Stimulated activated CD8-positive, alpha-beta memory T cell treated with anti-CD3 and anti-CD28 coated beads, Interleukin-4, amount 100 ng/mL, for 24 hours (primary cell): ENCODE results near the gene CCNA1.

Experiments
- DNase-seq: peaks from one replicate; pipeline ENCODE4 v3.0.0-alpha.2; 2020; ENCODE audit warnings: low read depth

CCNA1 gene

GRCh38 chr13:36454121-36454520 lies 21.8 kb downstream of the CCNA1 start:
- DNase-seq: no peak

DNA sequence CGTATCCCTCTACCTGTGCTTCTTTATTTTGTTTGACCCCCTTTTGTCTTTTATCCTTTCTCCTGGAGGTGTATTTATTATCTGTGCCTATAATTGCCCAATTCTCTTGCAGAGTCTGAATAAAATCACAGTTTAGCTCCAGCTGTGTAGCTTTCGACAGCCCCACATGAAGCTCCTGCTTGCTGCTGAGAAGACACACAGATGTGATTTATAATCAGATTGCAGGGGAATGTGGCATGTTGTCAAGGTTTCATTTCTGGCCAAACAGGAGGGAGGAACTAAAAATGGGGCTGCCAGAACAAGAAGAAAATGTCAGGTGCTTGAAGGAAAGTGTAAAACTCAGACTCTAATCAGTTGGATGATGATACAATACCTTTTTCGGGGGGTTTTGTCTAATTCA lies 22.7 kb downstream of the CCNA1 start:
- no peak for DNase-seq

DNA sequence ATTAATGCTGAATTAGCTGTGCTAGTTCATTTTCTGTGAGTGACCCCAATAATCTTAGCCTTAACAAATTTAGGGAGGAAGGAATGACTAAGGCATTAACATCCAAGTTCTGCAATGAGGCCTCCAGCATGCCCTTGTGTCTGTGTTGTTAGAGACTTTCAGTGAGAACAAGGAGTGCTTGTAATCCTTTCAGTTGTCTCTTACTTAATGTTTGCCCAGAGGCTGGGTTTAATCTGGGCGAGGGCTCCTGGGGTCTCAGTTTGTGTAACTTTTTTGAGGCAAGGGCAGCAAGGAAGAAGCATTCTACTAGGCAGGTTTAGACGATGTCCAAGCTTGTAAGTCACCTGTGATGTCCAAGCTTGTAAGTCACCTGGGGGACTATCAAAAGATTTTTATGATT lies 24.3 kb downstream of the CCNA1 start:
- no peak for DNase-seq

- DNase-seq: no peak
Observed at GRCh38 chr13:36461506-36461905, 29.2 kb downstream of the CCNA1 start.

DNA sequence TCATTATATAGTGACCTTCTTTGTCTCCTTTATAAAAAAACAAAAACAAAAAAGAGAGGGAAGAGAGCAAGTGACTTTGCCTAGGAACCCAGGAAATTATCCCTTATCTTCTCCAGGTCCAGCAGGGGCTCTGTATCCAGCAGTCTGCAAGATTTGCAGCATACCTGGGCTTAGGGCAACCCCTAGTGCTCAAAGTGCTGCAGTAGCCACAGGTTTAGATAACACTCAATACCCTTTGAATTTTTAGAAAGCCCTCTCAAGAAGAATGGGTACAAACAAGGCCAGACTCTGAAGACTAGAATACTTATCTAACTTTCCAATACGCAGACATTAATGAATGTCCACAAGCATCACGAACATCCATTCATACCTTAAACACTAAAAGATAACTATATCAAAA lies 43.2 kb downstream of the CCNA1 start:
- no peak for DNase-seq

DNA sequence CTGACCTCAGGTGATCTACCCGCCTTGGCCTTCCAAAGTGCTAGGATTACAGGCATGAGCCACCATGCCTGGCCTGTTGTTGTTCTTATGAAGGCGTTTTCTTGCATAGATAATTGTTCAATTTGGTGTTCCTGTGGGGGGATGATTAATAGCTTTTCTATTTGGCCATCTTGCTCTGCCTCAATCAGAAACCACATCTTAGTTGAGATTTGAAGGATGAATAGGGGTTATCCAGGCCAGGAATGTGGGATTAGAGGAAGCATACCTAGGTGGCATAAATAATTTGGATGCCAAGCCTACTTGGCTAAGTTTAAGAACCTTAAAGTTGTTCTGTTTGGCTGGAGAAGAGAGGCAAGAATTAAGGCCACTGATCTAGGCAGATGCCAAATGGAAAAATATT lies 44.4 kb downstream of the CCNA1 start:
- DNase-seq: no peak

GRCh38 chr13:36480726-36481427 lies 48.6 kb downstream of the CCNA1 start:
- no peak for DNase-seq

DNA sequence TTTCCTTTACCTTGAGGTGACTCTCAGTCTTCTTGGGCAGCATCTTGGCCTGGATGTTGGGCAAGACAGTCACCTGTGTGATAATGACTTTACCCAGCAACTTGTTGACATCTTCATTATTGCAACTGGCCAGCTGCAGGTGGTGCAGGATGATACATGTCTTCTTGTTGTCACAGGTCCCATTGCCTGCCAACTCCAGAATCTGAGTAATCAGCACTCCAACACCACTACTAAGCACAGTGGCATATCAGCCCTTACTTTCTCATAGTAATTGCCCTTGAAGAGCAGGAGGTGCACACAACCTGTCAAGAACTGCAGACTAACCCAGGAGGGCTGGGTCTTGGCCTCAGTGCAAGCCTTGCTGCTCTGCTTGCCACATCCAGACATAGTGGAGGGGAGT lies 57.8 kb downstream of the CCNA1 start:
- no peak for DNase-seq
